ENCODE measurements around the gene TSSK1B. TPM values are rescaled to one million over a fixed set of nuclear protein-coding genes. Genes with fewer than 3 reads are reported as not detected.
"Not testable (repeated sequence)": the region's sequence is repeated elsewhere in the genome, so short reads cannot be mapped to it uniquely, and the experiment has no call there.

Gene TSSK1B
- total RNA-seq, 2 experiments from 2014 or later = not detected

GRCh38 chr5:113474100-113474728, 39.4 kb upstream of the TSSK1B start:
- Mint-ChIP-seq H3K9me3 (no peaks in the 10 kb centered on the region), H3K4me1 (ENCODE audit: low read depth) (no peaks in the 10 kb centered on the region), H3K27me3 (peaks cover 43% of the 10 kb centered on the region), H3K36me3 (ENCODE audit: low read depth) (no peaks in the 10 kb centered on the region), H3K4me3 (no peak overlapping the region), H3K27ac (no peak overlapping the region)
- Histone ChIP-seq H3K27ac (ENCODE audit: low read depth in 1 of 2, low read length in 2 of 2) (no peak overlapping the region), H3K27me3 (ENCODE audit: control insufficient read depth in 1 of 2, insufficient read depth in 2 of 2, low read length in 2 of 2) (peaks cover 11 to 18% of the 10 kb centered on the region in 2 experiments), H3K36me3 (ENCODE audit: insufficient read depth, low read length) (no peaks in the 10 kb centered on the region), H3K4me1 (ENCODE audit: insufficient read depth, low read length) (no peaks in the 10 kb centered on the region), H3K4me3 (ENCODE audit: low read length) (no peak overlapping the region), H3K9me3 (ENCODE audit: control insufficient read depth in 1 of 2, insufficient read depth in 1 of 2, low read length in 2 of 2) (peaks cover 0 to 6% of the 10 kb centered on the region in 2 experiments)
- ChIA-PET POLR2A (no interaction called here), CTCF (no interaction called here)
- ATAC-seq (ENCODE audit: poor library complexity) (no peak), DNase-seq (no peak)
- intact Hi-C loops (cut with DNase I, micrococcal nuclease) = loop anchor here in 1 of 2 experiments (2.0 kb wide), 1 partner anchor 61 kb away; no protein-coding TSS in a partner anchor
- no peak for TF ChIP-seq CTCF (IDR thresholded peaks at IDR 0.05)

- no peaks in the 10 kb centered on the region for H3K9me3 ChIP-seq (ENCODE audit: control insufficient read depth in 1 of 2, insufficient read depth in 1 of 2, low read length in 2 of 2)
- H3K27me3 ChIP-seq (ENCODE audit: control insufficient read depth in 1 of 2, insufficient read depth in 2 of 2, low read length in 2 of 2) = no peaks in the 10 kb centered on the region
- no peak overlapping the region for H3K27ac ChIP-seq (ENCODE audit: low read depth in 1 of 2, low read length in 2 of 2)
- no peak overlapping the region for H3K4me3 ChIP-seq (ENCODE audit: low read length)
- ATAC-seq (ENCODE audit: poor library complexity) = no peak
- H3K36me3 Mint-ChIP-seq (ENCODE audit: low read depth) = no peaks in the 10 kb centered on the region
- no peak overlapping the region for H3K27ac Mint-ChIP-seq
- intact Hi-C loops (cut with DNase I, micrococcal nuclease) = no loop called here
- no peaks in the 10 kb centered on the region for H3K4me1 ChIP-seq (ENCODE audit: insufficient read depth, low read length)
- no peaks in the 10 kb centered on the region for H3K4me1 Mint-ChIP-seq (ENCODE audit: low read depth)
- peaks cover 6% of the 10 kb centered on the region for H3K27me3 Mint-ChIP-seq
- H3K4me3 Mint-ChIP-seq = no peak overlapping the region
- H3K9me3 Mint-ChIP-seq = no peaks in the 10 kb centered on the region
- ChIA-PET CTCF (no interaction called here), POLR2A (no interaction called here)
- TF ChIP-seq CTCF (IDR thresholded peaks at IDR 0.05) = no peak
- DNase-seq = no peak
- H3K36me3 ChIP-seq (ENCODE audit: insufficient read depth, low read length) = no peaks in the 10 kb centered on the region
These were observed 28.2 kb upstream of the TSSK1B start for GRCh38 chr5:113463032-113463431.

GRCh38 chr5:113457106-113457505, 22.3 kb upstream of the TSSK1B start:
- H3K4me3 Mint-ChIP-seq; H3K9me3 ChIP-seq (ENCODE audit: control insufficient read depth in 1 of 2, insufficient read depth in 1 of 2, low read length in 2 of 2); H3K4me1 ChIP-seq (ENCODE audit: insufficient read depth, low read length); DNase-seq; H3K27me3 ChIP-seq (ENCODE audit: control insufficient read depth in 1 of 2, insufficient read depth in 2 of 2, low read length in 2 of 2); POLR2A ChIA-PET; H3K9me3 Mint-ChIP-seq; intact Hi-C loops (cut with DNase I, micrococcal nuclease); H3K4me3 ChIP-seq (ENCODE audit: low read length); H3K27me3 Mint-ChIP-seq; H3K36me3 Mint-ChIP-seq (ENCODE audit: low read depth); H3K27ac ChIP-seq (ENCODE audit: low read depth in 1 of 2, low read length in 2 of 2); H3K4me1 Mint-ChIP-seq (ENCODE audit: low read depth); ATAC-seq (ENCODE audit: poor library complexity); H3K36me3 ChIP-seq (ENCODE audit: insufficient read depth, low read length); H3K27ac Mint-ChIP-seq; CTCF ChIA-PET: not testable (repeated sequence)

GRCh38 chr5:113452941-113453340, 18.2 kb upstream of the TSSK1B start:
- no peak for DNase-seq
- no peaks in the 10 kb centered on the region for H3K36me3 Mint-ChIP-seq (ENCODE audit: low read depth)
- H3K4me3 Mint-ChIP-seq = no peak overlapping the region
- Histone ChIP-seq H3K9me3 (ENCODE audit: control insufficient read depth in 1 of 2, insufficient read depth in 1 of 2, low read length in 2 of 2) (peaks cover 0 to 6% of the 10 kb centered on the region in 2 experiments), H3K27ac (ENCODE audit: low read depth in 1 of 2, low read length in 2 of 2) (no peak overlapping the region), H3K4me1 (ENCODE audit: insufficient read depth, low read length) (no peaks in the 10 kb centered on the region), H3K36me3 (ENCODE audit: insufficient read depth, low read length) (no peaks in the 10 kb centered on the region), H3K4me3 (ENCODE audit: low read length) (no peak overlapping the region), H3K27me3 (ENCODE audit: control insufficient read depth in 1 of 2, insufficient read depth in 2 of 2, low read length in 2 of 2) (no peaks in the 10 kb centered on the region)
- H3K27me3 Mint-ChIP-seq = peaks cover 12% of the 10 kb centered on the region
- H3K9me3 Mint-ChIP-seq = no peaks in the 10 kb centered on the region
- CTCF ChIA-PET = no interaction called here
- no peak for TF ChIP-seq CTCF (IDR thresholded peaks at IDR 0.05)
- H3K4me1 Mint-ChIP-seq (ENCODE audit: low read depth) = peaks cover 11% of the 10 kb centered on the region
- POLR2A ChIA-PET = no interaction called here
- intact Hi-C loops (cut with DNase I, micrococcal nuclease) = no loop called here
- H3K27ac Mint-ChIP-seq = no peak overlapping the region
- no peak for ATAC-seq (ENCODE audit: poor library complexity)
